ENCODE measurements around the gene BACH1. TPM values are rescaled to one million over a fixed set of nuclear protein-coding genes. Genes with fewer than 3 reads are reported as not detected.
"Not testable (repeated sequence)": the region's sequence is repeated elsewhere in the genome, so short reads cannot be mapped to it uniquely, and the experiment has no call there.

BACH1 gene
- total RNA-seq, 1 donor from 2014 or later: 93.1 TPM

- TF ChIP-seq EZH2 (IDR thresholded peaks at IDR 0.05; ENCODE audit: insufficient read depth, low read length) (no peak), CTCF (IDR thresholded peaks at IDR 0.05; ENCODE audit: insufficient read depth, low read depth, low read length) (no peak)
- DNase-seq (ENCODE audit: low read depth): no peak
- H3K27ac Mint-ChIP-seq (ENCODE audit: unreplicated experiment): no peak overlapping the region
- H3K4me1 ChIP-seq (ENCODE audit: insufficient read depth, low read length): no peaks in the 10 kb centered on the region
- H3K4me3 Mint-ChIP-seq (ENCODE audit: unreplicated experiment): no peak overlapping the region
- no peaks in the 10 kb centered on the region for H3K27me3 Mint-ChIP-seq (ENCODE audit: low read depth, unreplicated experiment)
- FAIRE-seq: no peak
- H3K36me3 Mint-ChIP-seq (ENCODE audit: low read depth, unreplicated experiment): no peaks in the 10 kb centered on the region
- H3K9ac ChIP-seq (ENCODE audit: low read length): no peak overlapping the region
- H3K27me3 ChIP-seq (ENCODE audit: insufficient read depth, low read length): no peaks in the 10 kb centered on the region
- no peak overlapping the region for H2AFZ ChIP-seq (ENCODE audit: low read depth, low read length)
- H3K4me3 ChIP-seq (ENCODE audit: insufficient read depth, low read depth, low read length): no peak overlapping the region
- H3K79me2 ChIP-seq (ENCODE audit: insufficient read depth, low read length): no peaks in the 10 kb centered on the region
- H3K9me3 Mint-ChIP-seq (ENCODE audit: unreplicated experiment): peaks cover 6% of the 10 kb centered on the region
- no peaks in the 10 kb centered on the region for H3K36me3 ChIP-seq (ENCODE audit: insufficient read depth, low read length)
- H3K4me2 ChIP-seq (ENCODE audit: low read length): no peak overlapping the region
- H3K27ac ChIP-seq (ENCODE audit: low read depth, low read length): no peak overlapping the region
- H4K20me1 ChIP-seq (ENCODE audit: insufficient read depth, low read length): no peaks in the 10 kb centered on the region
- H3K4me1 Mint-ChIP-seq (ENCODE audit: low read depth, unreplicated experiment): no peaks in the 10 kb centered on the region
- H3K9me3 ChIP-seq (ENCODE audit: insufficient read depth, low read depth, low read length): no peaks in the 10 kb centered on the region
Measured at GRCh38 chr21:29277442-29277841, 21.3 kb upstream of the BACH1 start.

GRCh38 chr21:29279558-29279957, 19.2 kb upstream of the BACH1 start:
- no peaks in the 10 kb centered on the region for H3K4me1 ChIP-seq (ENCODE audit: insufficient read depth, low read length)
- H3K9me3 ChIP-seq (ENCODE audit: insufficient read depth, low read depth, low read length): no peaks in the 10 kb centered on the region
- no peaks in the 10 kb centered on the region for H4K20me1 ChIP-seq (ENCODE audit: insufficient read depth, low read length)
- no peaks in the 10 kb centered on the region for H3K36me3 ChIP-seq (ENCODE audit: insufficient read depth, low read length)
- Mint-ChIP-seq H3K36me3 (ENCODE audit: low read depth, unreplicated experiment) (no peaks in the 10 kb centered on the region), H3K27ac (ENCODE audit: unreplicated experiment) (no peak overlapping the region), H3K4me3 (ENCODE audit: unreplicated experiment) (no peak overlapping the region), H3K4me1 (ENCODE audit: low read depth, unreplicated experiment) (no peaks in the 10 kb centered on the region), H3K9me3 (ENCODE audit: unreplicated experiment) (peaks cover 6% of the 10 kb centered on the region), H3K27me3 (ENCODE audit: low read depth, unreplicated experiment) (no peaks in the 10 kb centered on the region)
- no peak overlapping the region for H2AFZ ChIP-seq (ENCODE audit: low read depth, low read length)
- no peaks in the 10 kb centered on the region for H3K79me2 ChIP-seq (ENCODE audit: insufficient read depth, low read length)
- FAIRE-seq (no peak), DNase-seq (ENCODE audit: low read depth) (no peak)
- H3K27ac ChIP-seq (ENCODE audit: low read depth, low read length): no peak overlapping the region
- no peak overlapping the region for H3K9ac ChIP-seq (ENCODE audit: low read length)
- no peak overlapping the region for H3K4me3 ChIP-seq (ENCODE audit: insufficient read depth, low read depth, low read length)
- TF ChIP-seq EZH2 (IDR thresholded peaks at IDR 0.05; ENCODE audit: insufficient read depth, low read length) (no peak), CTCF (IDR thresholded peaks at IDR 0.05; ENCODE audit: insufficient read depth, low read depth, low read length) (no peak)
- H3K4me2 ChIP-seq (ENCODE audit: low read length): no peak overlapping the region
- H3K27me3 ChIP-seq (ENCODE audit: insufficient read depth, low read length): no peaks in the 10 kb centered on the region

GRCh38 chr21:29281801-29282200, 16.9 kb upstream of the BACH1 start:
- H3K9ac ChIP-seq (ENCODE audit: low read length); DNase-seq (ENCODE audit: low read depth): not testable (repeated sequence)

More at GRCh38 chr21:29281801-29282200, 16.9 kb upstream of the BACH1 start:
- H3K4me1 Mint-ChIP-seq (ENCODE audit: low read depth, unreplicated experiment); H3K79me2 ChIP-seq (ENCODE audit: insufficient read depth, low read length); H3K27me3 ChIP-seq (ENCODE audit: insufficient read depth, low read length); H2AFZ ChIP-seq (ENCODE audit: low read depth, low read length); H3K36me3 Mint-ChIP-seq (ENCODE audit: low read depth, unreplicated experiment); H3K4me3 Mint-ChIP-seq (ENCODE audit: unreplicated experiment); H3K36me3 ChIP-seq (ENCODE audit: insufficient read depth, low read length); H3K4me2 ChIP-seq (ENCODE audit: low read length); H4K20me1 ChIP-seq (ENCODE audit: insufficient read depth, low read length); H3K9me3 ChIP-seq (ENCODE audit: insufficient read depth, low read depth, low read length); H3K9me3 Mint-ChIP-seq (ENCODE audit: unreplicated experiment); H3K4me3 ChIP-seq (ENCODE audit: insufficient read depth, low read depth, low read length); H3K27me3 Mint-ChIP-seq (ENCODE audit: low read depth, unreplicated experiment); H3K4me1 ChIP-seq (ENCODE audit: insufficient read depth, low read length); FAIRE-seq; H3K27ac ChIP-seq (ENCODE audit: low read depth, low read length); H3K27ac Mint-ChIP-seq (ENCODE audit: unreplicated experiment): not testable (repeated sequence)

Measured in astrocyte (in vitro differentiated cells and primary cell).